WTC11 (cell line): ENCODE measurements around the gene C3orf22. TPM values are rescaled to one million over a fixed set of nuclear protein-coding genes. Genes with fewer than 3 reads are reported as not detected.

Source experiments
- ATAC-seq: fragments of 200-7000 bp; cut with Tn5 transposase; 2 replicates; pipeline ENCODE4 v1.10.0; 2021; ENCODE audit warnings: mild to moderate bottlenecking, moderate library complexity
- CTCF ChIA-PET: fragments of 300-600 bp; sonication (Branson Sonifier 250); formaldehyde crosslinking; loops from one replicate; lab custom pipeline; 2021; ENCODE audit warnings: antibody characterized with exemption; lab: Charles Lee
- POLR2A ChIA-PET: fragments of 350-600 bp; sonication (Branson Sonifier 250); formaldehyde crosslinking; loops from one replicate; lab custom pipeline; 2021; ENCODE audit warnings: antibody characterized with exemption; lab: Charles Lee
- DNase-seq: peaks from one replicate; pipeline ENCODE4 v3.0.0; 2021; ENCODE audit warnings: low spot score
- H3K27ac Mint-ChIP-seq: 2 replicates; pipeline ENCODE4 v1.8.0; 2021; ENCODE audit warnings: mixed read lengths
- H3K27me3 Mint-ChIP-seq: 2 replicates; pipeline ENCODE4 v1.8.0; 2021; ENCODE audit warnings: low read depth, mild to moderate bottlenecking, moderate library complexity, mixed read lengths
- H3K36me3 Mint-ChIP-seq: 2 replicates; pipeline ENCODE4 v1.8.0; 2021; ENCODE audit warnings: mixed read lengths
- H3K4me1 Mint-ChIP-seq: 2 replicates; pipeline ENCODE4 v1.8.0; 2022; ENCODE audit warnings: mixed read lengths
- H3K4me3 Mint-ChIP-seq: 2 replicates; pipeline ENCODE4 v1.8.0; 2021; ENCODE audit warnings: mild to moderate bottlenecking, moderate library complexity, mixed read lengths
- H3K9me3 Mint-ChIP-seq: 2 replicates; pipeline ENCODE4 v1.8.0; 2021; ENCODE audit warnings: mixed read lengths
- AFF4 ChIP-seq: sonication (generic); formaldehyde crosslinking; IDR thresholded peaks from 2 replicates; pipeline ENCODE4 v1.8.1; 2023; ENCODE audit warnings: mild to moderate bottlenecking, missing genetic modification reagents, borderline replicate concordance
- ATF6 ChIP-seq: sonication (generic); formaldehyde crosslinking; IDR thresholded peaks from 2 replicates; pipeline ENCODE4 v1.8.1; 2023; ENCODE audit warnings: mild to moderate bottlenecking, missing genetic modification reagents
- CREB1 ChIP-seq: sonication (generic); formaldehyde crosslinking; IDR thresholded peaks from 2 replicates; pipeline ENCODE4 v1.8.0; 2023; ENCODE audit warnings: mild to moderate bottlenecking, missing genetic modification reagents
- E2F4 ChIP-seq: sonication (generic); formaldehyde crosslinking; IDR thresholded peaks from 2 replicates; pipeline ENCODE4 v1.8.1; 2022; ENCODE audit warnings: low read depth, mild to moderate bottlenecking, moderate library complexity, missing genetic modification reagents, borderline replicate concordance
- ELF4 ChIP-seq: sonication (generic); formaldehyde crosslinking; IDR thresholded peaks from 2 replicates; pipeline ENCODE4 v1.8.1; 2022; ENCODE audit warnings: low read depth, mild to moderate bottlenecking, moderate library complexity, missing genetic modification reagents
- IRF1 ChIP-seq: sonication (generic); formaldehyde crosslinking; IDR thresholded peaks from 2 replicates; pipeline ENCODE4 v1.8.0; 2023; ENCODE audit warnings: missing genetic modification reagents
- MXD4 ChIP-seq: fragments of 250-450 bp; sonication (Bioruptor Pico); IDR thresholded peaks from 2 replicates; pipeline ENCODE4 v1.8.0; 2021; ENCODE audit warnings: mild to moderate bottlenecking, moderate library complexity, borderline replicate concordance
- NFYB ChIP-seq: sonication (generic); formaldehyde crosslinking; conservative IDR thresholded peaks from 2 replicates; pipeline ENCODE4 v1.8.0; 2022; ENCODE audit warnings: low read depth, missing genetic modification reagents
- PRDM15 ChIP-seq: sonication (generic); formaldehyde crosslinking; IDR thresholded peaks from 2 replicates; pipeline ENCODE4 v1.8.0; 2022; ENCODE audit warnings: missing genetic modification reagents
- SMAD3 ChIP-seq: sonication (generic); formaldehyde crosslinking; IDR thresholded peaks from 2 replicates; pipeline ENCODE4 v1.8.0; 2022; ENCODE audit warnings: missing genetic modification reagents, mild to moderate bottlenecking, borderline replicate concordance
- SP1 ChIP-seq: sonication (generic); formaldehyde crosslinking; conservative IDR thresholded peaks from 2 replicates; pipeline ENCODE4 v1.8.1; 2022; ENCODE audit warnings: missing genetic modification reagents
- TCF7 ChIP-seq: sonication (generic); formaldehyde crosslinking; IDR thresholded peaks from 2 replicates; pipeline ENCODE4 v1.8.0; 2022; ENCODE audit warnings: mild to moderate bottlenecking, low read depth, missing genetic modification reagents, moderate library complexity
- USF2 ChIP-seq: sonication (generic); formaldehyde crosslinking; IDR thresholded peaks from 2 replicates; pipeline ENCODE4 v1.8.1; 2023; ENCODE audit warnings: mild to moderate bottlenecking, missing genetic modification reagents, moderate library complexity
- ZNF281 ChIP-seq: sonication (generic); formaldehyde crosslinking; IDR thresholded peaks from 2 replicates; pipeline ENCODE4 v1.8.0; 2023; ENCODE audit warnings: mild to moderate bottlenecking, missing genetic modification reagents
- ZSCAN18 ChIP-seq: fragments of 250-450 bp; sonication (Bioruptor Pico); IDR thresholded peaks from 2 replicates; pipeline ENCODE4 v2.1.2; 2022; ENCODE audit warnings: mild to moderate bottlenecking, moderate library complexity
- total RNA-seq: library from RNA; stranded (reverse); gene quantifications from 3 replicates; pipeline ENCODE4 v1.2.3, GENCODE V29; 2021

The C3orf22 gene
- total RNA-seq, 1 experiment from 2014 or later = not detected

- no peak for TF ChIP-seq PRDM15 (CRISPR knock-in tag)
These were observed 18.5 kb upstream of the C3orf22 start (continued) for GRCh38 chr3:126577261-126577660.

- no peak for TF ChIP-seq ELF4
- no peak for TF ChIP-seq ATF6 (CRISPR knock-in tag)
- no peak for TF ChIP-seq ZSCAN18 (CRISPR knock-in tag)
- no peak for TF ChIP-seq IRF1
- no peak for TF ChIP-seq ZNF281 (CRISPR knock-in tag)
- TF ChIP-seq USF2 (CRISPR knock-in tag) = no peak
- no peak for TF ChIP-seq SP1 (CRISPR knock-in tag)
- ATAC-seq (no peak), DNase-seq (no peak)
- ChIA-PET POLR2A (no interaction called here), CTCF (no interaction called here)
- Mint-ChIP-seq H3K27ac (no peak overlapping the region), H3K27me3 (no peaks in the 10 kb centered on the region; the same call in 1 of the 2 replicates), H3K9me3 (no peaks in the 10 kb centered on the region), H3K36me3 (no peaks in the 10 kb centered on the region), H3K4me3 (no peak overlapping the region), H3K4me1 (no peaks in the 10 kb centered on the region)
These were observed 14.9 kb upstream of the C3orf22 start for GRCh38 chr3:126573492-126574117.

GRCh38 chr3:126571078-126571477 is 12.3 kb upstream of the C3orf22 start:
- ChIA-PET POLR2A (no interaction called here), CTCF (interaction anchor here (0.5 kb wide), 1 partner anchor 113 kb away, joined by 4 read pairs; no protein-coding TSS in a partner anchor)
- Mint-ChIP-seq H3K4me1 (no peaks in the 10 kb centered on the region), H3K9me3 (no peaks in the 10 kb centered on the region), H3K27me3 (no peaks in the 10 kb centered on the region), H3K4me3 (no peak overlapping the region), H3K36me3 (no peaks in the 10 kb centered on the region), H3K27ac (no peak overlapping the region)
- ATAC-seq (no peak), DNase-seq (no peak)
- TF ChIP-seq NFYB (CRISPR knock-in tag) (no peak), AFF4 (no peak), CREB1 (CRISPR knock-in tag) (no peak), SMAD3 (no peak), E2F4 (no peak), TCF7 (CRISPR knock-in tag) (no peak), MXD4 (CRISPR knock-in tag) (no peak)
